Measurements from ENCODE around the gene NTRK3. TPM values are rescaled to one million over a fixed set of nuclear protein-coding genes. Genes with fewer than 3 reads are reported as not detected.

NTRK3 gene
- total RNA-seq, 1 donor from 2014 or later = not detected

DNA sequence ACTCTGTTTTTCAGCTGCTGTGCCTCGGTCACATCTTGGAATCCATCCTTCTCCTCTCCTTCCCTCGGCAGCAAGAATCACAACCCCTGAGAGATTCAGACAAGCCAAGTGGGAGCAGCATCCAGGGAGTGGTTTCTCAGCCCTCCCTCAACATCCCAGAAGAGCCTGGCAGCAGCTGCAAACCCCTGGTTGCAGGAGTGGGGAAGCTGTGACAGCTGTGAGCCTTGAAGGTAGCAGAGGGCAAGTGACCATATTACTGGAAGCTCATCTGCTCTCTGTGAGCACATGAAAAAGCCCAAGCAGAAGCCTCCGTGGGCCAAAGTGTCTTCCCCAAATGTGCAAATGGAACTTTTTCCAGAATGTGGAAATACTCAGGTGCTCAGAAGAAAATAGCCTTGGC lies 312.9 kb downstream of the NTRK3 start:
- H3K9me3 Mint-ChIP-seq (ENCODE audit: unreplicated experiment) = no peaks in the 10 kb centered on the region
- no peaks in the 10 kb centered on the region for H3K4me1 Mint-ChIP-seq (ENCODE audit: unreplicated experiment)
- no peaks in the 10 kb centered on the region for H3K27me3 Mint-ChIP-seq (ENCODE audit: unreplicated experiment)
- H3K27ac Mint-ChIP-seq (ENCODE audit: unreplicated experiment) = no peak overlapping the region
- TF ChIP-seq, protein P1, sequence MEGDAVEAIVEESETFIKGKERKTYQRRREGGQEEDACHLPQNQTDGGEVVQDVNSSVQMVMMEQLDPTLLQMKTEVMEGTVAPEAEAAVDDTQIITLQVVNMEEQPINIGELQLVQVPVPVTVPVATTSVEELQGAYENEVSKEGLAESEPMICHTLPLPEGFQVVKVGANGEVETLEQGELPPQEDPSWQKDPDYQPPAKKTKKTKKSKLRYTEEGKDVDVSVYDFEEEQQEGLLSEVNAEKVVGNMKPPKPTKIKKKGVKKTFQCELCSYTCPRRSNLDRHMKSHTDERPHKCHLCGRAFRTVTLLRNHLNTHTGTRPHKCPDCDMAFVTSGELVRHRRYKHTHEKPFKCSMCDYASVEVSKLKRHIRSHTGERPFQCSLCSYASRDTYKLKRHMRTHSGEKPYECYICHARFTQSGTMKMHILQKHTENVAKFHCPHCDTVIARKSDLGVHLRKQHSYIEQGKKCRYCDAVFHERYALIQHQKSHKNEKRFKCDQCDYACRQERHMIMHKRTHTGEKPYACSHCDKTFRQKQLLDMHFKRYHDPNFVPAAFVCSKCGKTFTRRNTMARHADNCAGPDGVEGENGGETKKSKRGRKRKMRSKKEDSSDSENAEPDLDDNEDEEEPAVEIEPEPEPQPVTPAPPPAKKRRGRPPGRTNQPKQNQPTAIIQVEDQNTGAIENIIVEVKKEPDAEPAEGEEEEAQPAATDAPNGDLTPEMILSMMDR (IDR thresholded peaks at IDR 0.05) = no peak
- no peak for DNase-seq (ENCODE audit: extremely low spot score, unreplicated experiment)
- H3K4me3 Mint-ChIP-seq (ENCODE audit: unreplicated experiment) = no peak overlapping the region
- no peaks in the 10 kb centered on the region for H3K36me3 Mint-ChIP-seq (ENCODE audit: unreplicated experiment)

- no peaks in the 10 kb centered on the region for H3K36me3 Mint-ChIP-seq (ENCODE audit: unreplicated experiment)
- H3K27ac Mint-ChIP-seq (ENCODE audit: unreplicated experiment) = no peak overlapping the region
- TF ChIP-seq, protein P1 (IDR thresholded peaks at IDR 0.05) = no peak
- DNase-seq (ENCODE audit: extremely low spot score, unreplicated experiment) = no peak
- H3K27me3 Mint-ChIP-seq (ENCODE audit: unreplicated experiment) = no peaks in the 10 kb centered on the region
- no peaks in the 10 kb centered on the region for H3K4me1 Mint-ChIP-seq (ENCODE audit: unreplicated experiment)
- no peak overlapping the region for H3K4me3 Mint-ChIP-seq (ENCODE audit: unreplicated experiment)
- no peaks in the 10 kb centered on the region for H3K9me3 Mint-ChIP-seq (ENCODE audit: unreplicated experiment)
These were observed 314.2 kb downstream of the NTRK3 start for GRCh38 chr15:87942316-87942715.

GRCh38 chr15:87941606-87942005 lies 314.9 kb downstream of the NTRK3 start:
- DNase-seq (ENCODE audit: extremely low spot score, unreplicated experiment) = no peak
- Mint-ChIP-seq H3K36me3 (ENCODE audit: unreplicated experiment) (no peaks in the 10 kb centered on the region), H3K4me1 (ENCODE audit: unreplicated experiment) (no peaks in the 10 kb centered on the region), H3K27ac (ENCODE audit: unreplicated experiment) (no peak overlapping the region), H3K27me3 (ENCODE audit: unreplicated experiment) (no peaks in the 10 kb centered on the region), H3K9me3 (ENCODE audit: unreplicated experiment) (no peaks in the 10 kb centered on the region), H3K4me3 (ENCODE audit: unreplicated experiment) (no peak overlapping the region)
- TF ChIP-seq, protein P1 (IDR thresholded peaks at IDR 0.05) = no peak

DNA sequence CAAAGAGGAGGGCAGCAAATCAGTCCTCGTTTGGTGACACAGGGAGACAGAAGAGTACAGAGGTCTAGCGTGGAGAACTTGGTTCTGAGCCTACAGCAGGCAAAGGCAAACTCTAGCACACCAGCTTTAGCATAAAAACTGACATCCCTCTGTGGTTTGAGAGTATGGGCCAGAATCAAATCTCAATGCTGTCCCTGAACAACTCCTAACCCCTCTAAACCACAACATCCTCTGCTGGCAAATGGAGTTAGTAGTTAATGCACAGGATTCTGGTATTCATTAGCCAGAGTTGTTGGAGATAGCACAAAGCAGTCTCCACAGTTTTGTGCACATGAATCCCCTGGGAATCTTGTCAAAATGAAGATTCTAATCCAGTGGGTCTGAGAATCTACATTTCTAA lies 315.8 kb downstream of the NTRK3 start:
- Mint-ChIP-seq H3K27me3 (ENCODE audit: unreplicated experiment) (no peaks in the 10 kb centered on the region), H3K9me3 (ENCODE audit: unreplicated experiment) (no peaks in the 10 kb centered on the region), H3K36me3 (ENCODE audit: unreplicated experiment) (no peaks in the 10 kb centered on the region), H3K4me3 (ENCODE audit: unreplicated experiment) (no peak overlapping the region), H3K27ac (ENCODE audit: unreplicated experiment) (no peak overlapping the region), H3K4me1 (ENCODE audit: unreplicated experiment) (no peaks in the 10 kb centered on the region)
- no peak for DNase-seq (ENCODE audit: extremely low spot score, unreplicated experiment)
- TF ChIP-seq, protein P1 (IDR thresholded peaks at IDR 0.05) = no peak

GRCh38 chr15:87939848-87940457 lies 316.6 kb downstream of the NTRK3 start:
- no peak overlapping the region for H3K4me3 Mint-ChIP-seq (ENCODE audit: unreplicated experiment)
- H3K27ac Mint-ChIP-seq (ENCODE audit: unreplicated experiment) = no peak overlapping the region
- no peaks in the 10 kb centered on the region for H3K4me1 Mint-ChIP-seq (ENCODE audit: unreplicated experiment)
- no peaks in the 10 kb centered on the region for H3K27me3 Mint-ChIP-seq (ENCODE audit: unreplicated experiment)
- H3K36me3 Mint-ChIP-seq (ENCODE audit: unreplicated experiment) = no peaks in the 10 kb centered on the region
- TF ChIP-seq, protein P1 (IDR thresholded peaks at IDR 0.05) = no peak
- H3K9me3 Mint-ChIP-seq (ENCODE audit: unreplicated experiment) = no peaks in the 10 kb centered on the region
- no peak for DNase-seq (ENCODE audit: extremely low spot score, unreplicated experiment)

Data from osteocyte (in vitro differentiated cells).